HepG2 (cell line): ENCODE data around the gene PDZD2. TPM values are rescaled to one million over a fixed set of nuclear protein-coding genes. Genes with fewer than 3 reads are reported as not detected.

ENCODE experiments used
- ATAC-seq: fragments of 200-7000 bp; cut with Tn5 transposase; 3 replicates; pipeline ENCODE4 v1.9.1; 2020; ENCODE audit warnings: mild to moderate bottlenecking, moderate library complexity
- BruUV-seq: library from RNA; stranded (reverse); fragments of 400-500 nt; replicated peaks from 2 replicates; lab custom pipeline; 2021; lab: Mats Ljungman, UMichigan
- CTCF ChIA-PET: fragments of 300-600 bp; formaldehyde crosslinking; extraction: SDS; loops from one replicate; lab custom pipeline; 2021; ENCODE audit warnings: low total read pairs, inconsistent platforms, low intra/inter-chr PET ratio; lab: Yijun Ruan, JAX
- POLR2A ChIA-PET: fragments of 350-600 bp; sonication (Branson Sonifier 250); formaldehyde crosslinking; loops from one replicate; lab custom pipeline; 2020; ENCODE audit warnings: antibody characterized with exemption, inconsistent platforms; lab: Yijun Ruan, JAX
- DNase-seq: peaks from one replicate; pipeline ENCODE4 v3.0.0-alpha.2; 2015; ENCODE audit warnings: low spot score
- FAIRE-seq: peaks from 3 replicates; lab custom pipeline; 2011; peaks lifted over from hg19 to GRCh38; lab: Jason Lieb, UNC
- H2AFZ ChIP-seq: one replicate; pipeline ENCODE4 v1.6.1; 2011; ENCODE audit warnings: low read length, inconsistent platforms
- H3K27ac ChIP-seq: fragments of 300-600 bp; 3 replicates; pipeline ENCODE4 v1.8.0; 2011; ENCODE audit warnings: mixed run types, mild to moderate bottlenecking, mixed read lengths, low read length, inconsistent platforms; ENCODE audit not compliant: insufficient read depth; ENCODE audit errors: extremely low read length
- H3K27me3 ChIP-seq, 2 experiments: fragments of 200-600 bp in 1 of 2; 2 replicates in 1 of 2; 3 replicates in 1 of 2; pipeline versions ENCODE4 v1.6.0 to v1.8.0; 2011; ENCODE audit warnings: low read length in 2 of 2, mild to moderate bottlenecking in 2 of 2, moderate library complexity in 2 of 2, inconsistent platforms in 1 of 2; ENCODE audit not compliant: insufficient read depth in 2 of 2, control insufficient read depth in 1 of 2
- H3K36me3 ChIP-seq, 2 experiments: fragments of 200-600 bp in 1 of 2; replicated peaks in 1 of 2; 2 replicates in 1 of 2; 3 replicates in 1 of 2; pipeline versions ENCODE4 v1.5.1 to v1.8.0; 2011; ENCODE audit warnings: low read length in 2 of 2, inconsistent platforms in 1 of 2; ENCODE audit not compliant: insufficient read depth in 2 of 2, control insufficient read depth in 1 of 2
- H3K4me1 ChIP-seq: 2 replicates; pipeline ENCODE4 v1.5.1; 2012; ENCODE audit warnings: low read length, inconsistent platforms; ENCODE audit not compliant: insufficient read depth
- H3K4me2 ChIP-seq: 2 replicates; pipeline ENCODE4 v1.6.0; 2011; ENCODE audit warnings: low read depth, low read length, inconsistent platforms
- H3K4me3 ChIP-seq, 3 experiments: fragments of 200-600 bp in 1 of 3; sonication (generic), shearing (Covaris generic) in 1 of 3; replicated peaks in 1 of 3; 2 replicates each; pipeline ENCODE4 v1.5.1; 2011 to 2016; ENCODE audit warnings: low read length in 3 of 3, inconsistent platforms in 2 of 3, low read depth in 2 of 3, mild to moderate bottlenecking in 2 of 3, control low read depth in 1 of 3, mixed read lengths in 1 of 3; ENCODE audit not compliant: insufficient read depth in 1 of 3
- H3K79me2 ChIP-seq: one replicate; pipeline ENCODE4 v1.6.1; 2011; ENCODE audit warnings: low read length, inconsistent platforms; ENCODE audit not compliant: insufficient read depth
- H3K9ac ChIP-seq: 2 replicates; pipeline ENCODE4 v1.6.0; 2011; ENCODE audit warnings: mild to moderate bottlenecking, low read depth, low read length, inconsistent platforms; ENCODE audit not compliant: insufficient read depth
- H3K9me3 ChIP-seq: 2 replicates; pipeline ENCODE4 v1.5.1; 2012; ENCODE audit warnings: mild to moderate bottlenecking, low read length
- H4K20me1 ChIP-seq: 2 replicates; pipeline ENCODE4 v1.6.0; 2011; ENCODE audit warnings: inconsistent platforms, mild to moderate bottlenecking, low read length, moderate library complexity; ENCODE audit not compliant: insufficient read depth
- DNMT3B ChIP-seq: conservative IDR thresholded peaks from 2 replicates; pipeline ENCODE4 v1.6.1; 2016; ENCODE audit warnings: missing biosample characterization, control low read depth
- HOXA3 ChIP-seq: sonication (generic); formaldehyde crosslinking; IDR thresholded peaks from 2 replicates; pipeline ENCODE4 v1.5.0; 2020; ENCODE audit warnings: missing genetic modification reagents
- MYNN ChIP-seq: sonication (generic); formaldehyde crosslinking; IDR thresholded peaks from 2 replicates; pipeline ENCODE4 v1.4.0; 2020; ENCODE audit warnings: mild to moderate bottlenecking, low read depth, missing genetic modification reagents
- NFATC3 ChIP-seq: sonication (generic); formaldehyde crosslinking; IDR thresholded peaks from 2 replicates; pipeline ENCODE4 v1.5.1; 2020; ENCODE audit warnings: mild to moderate bottlenecking, missing genetic modification reagents
- SRF ChIP-seq: IDR thresholded peaks from 2 replicates; pipeline ENCODE4 v1.6.1; 2011; ENCODE audit warnings: mild to moderate bottlenecking, low read depth, low read length, moderate library complexity
- ZNF547 ChIP-seq: sonication (generic); formaldehyde crosslinking; IDR thresholded peaks from 2 replicates; pipeline ENCODE4 v1.5.1; 2020; ENCODE audit warnings: mild to moderate bottlenecking, missing genetic modification reagents
- ZNF678 ChIP-seq: sonication (generic); formaldehyde crosslinking; IDR thresholded peaks from 2 replicates; pipeline ENCODE4 v1.4.0; 2020; ENCODE audit warnings: mild to moderate bottlenecking, missing genetic modification reagents
- ZNF761 ChIP-seq: sonication (generic); formaldehyde crosslinking; conservative IDR thresholded peaks from 2 replicates; pipeline ENCODE4 v1.4.0; 2020; ENCODE audit warnings: mild to moderate bottlenecking, missing genetic modification reagents
- ZNF782 ChIP-seq: sonication (generic); formaldehyde crosslinking; IDR thresholded peaks from 2 replicates; pipeline ENCODE4 v1.4.0; 2020; ENCODE audit warnings: missing genetic modification reagents, mild to moderate bottlenecking, borderline replicate concordance
- WGBS: methylation state at CpG from one replicate; pipeline ENCODE4 v1.1.6; 2017; ENCODE audit warnings: low lambda C conversion rate; 5-methylcytosine and 5-hydroxymethylcytosine counted together
- in situ Hi-C: cut with HindIII; loops from 2 replicates; pipeline ENCODE4 v1.10.0; 2017; ENCODE audit warnings: low pct_unique_long_range_greater_than_20kb; ENCODE audit not compliant: extremely low pct_ligation_motif_present
- intact Hi-C: fragments of 100-400 bp; cut with micrococcal nuclease; formaldehyde crosslinking; loops from one replicate; pipeline ENCODE4 v1.10.0; 2022; ENCODE audit not compliant: unreplicated experiment
- polyA plus RNA-seq, 8 experiments: library from polyadenylated mRNA; depleted of rRNA in 3 of 8; stranded (reverse) in 7 of 8; unstranded in 1 of 8; fragments of >200 nt; fragmentation: Illumina TruSeq in 4 of 8; extraction: Trizol in 4 of 8; gene quantifications; 2 replicates each; pipeline versions ENCODE4 v1.2.1 to v1.2.3, GENCODE V29; 2011 to 2016; ENCODE audit warnings: low read depth in 4 of 8, missing spikeins in 1 of 8, mixed read lengths in 1 of 8; ENCODE audit not compliant: insufficient read depth in 1 of 8
- total RNA-seq, 5 experiments: library from RNA; depleted of rRNA; stranded (reverse); fragments of >200 nt; fragmentation: Illumina TruSeq; extraction: Trizol; gene quantifications; 2 replicates each; pipeline ENCODE4 v1.2.3, GENCODE V29; 2016; ENCODE audit warnings: low read depth in 1 of 5
- TF ChIP-seq, protein P1 (sequence below): sonication (generic); formaldehyde crosslinking; IDR thresholded peaks from 2 replicates; pipeline ENCODE4 v1.5.0; 2020; ENCODE audit warnings: missing genetic modification reagents
- TF ChIP-seq, protein P2 (sequence below): sonication (generic); formaldehyde crosslinking; IDR thresholded peaks from 2 replicates; pipeline ENCODE4 v1.8.1; 2023; ENCODE audit warnings: mild to moderate bottlenecking, missing genetic modification reagents, borderline replicate concordance
- TF ChIP-seq, protein P3 (sequence below): sonication (generic); formaldehyde crosslinking; IDR thresholded peaks from 2 replicates; pipeline ENCODE4 v1.4.0; 2020; ENCODE audit warnings: mild to moderate bottlenecking, missing genetic modification reagents

PDZD2 gene
- total and polyA plus RNA-seq, 2 of the 13 experiments (the other 11 are each of a cell fraction or from before 2014, with no cell fraction given), result 0.04 TPM; not detected in 1

DNA sequence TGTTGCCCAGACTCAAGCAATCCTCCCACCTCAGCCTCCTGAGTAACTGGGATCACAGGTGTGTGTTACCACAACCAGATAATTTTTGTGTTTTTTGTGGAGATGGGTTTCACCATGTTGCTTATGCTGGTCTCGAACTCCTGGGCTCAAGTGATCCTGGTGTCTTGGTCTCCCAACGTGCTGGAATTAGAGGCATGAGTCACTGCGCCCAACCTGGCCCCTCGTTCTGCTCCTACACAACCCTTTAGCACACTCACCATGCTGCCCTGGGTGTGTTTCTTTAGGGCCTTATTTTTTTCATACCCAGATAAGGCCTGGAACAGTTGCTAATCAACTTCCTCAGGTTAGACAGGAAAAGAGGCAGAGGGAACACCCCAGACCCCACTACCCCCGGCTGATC is 2.6 kb downstream of the PDZD2 start:
- H4K20me1 ChIP-seq, result no peaks in the 10 kb centered on the region
- no peaks in the 10 kb centered on the region for H3K9me3 ChIP-seq
- intact Hi-C loops (no loop called here), in situ Hi-C loops (no loop called here)
- no peaks in the 10 kb centered on the region for H3K4me1 ChIP-seq
- no peaks in the 10 kb centered on the region for H3K36me3 ChIP-seq
- DNase-seq (no peak), FAIRE-seq (no peak), ATAC-seq (no peak)
- BruUV-seq, result no TSS peak
- ChIA-PET CTCF (no interaction called here), POLR2A (no interaction called here)
- H3K79me2 ChIP-seq, result no peaks in the 10 kb centered on the region
- H3K4me3 ChIP-seq, result no peak overlapping the region
- no peak overlapping the region for H3K4me2 ChIP-seq
- H2AFZ ChIP-seq, result no peak overlapping the region
- TF ChIP-seq NFATC3 (CRISPR knock-in tag) (no peak), HOXA3 (CRISPR knock-in tag) (no peak), ZNF782 (CRISPR knock-in tag) (no peak), MYNN (CRISPR knock-in tag) (no peak), SRF (no peak), DNMT3B (CRISPR knock-in tag) (no peak), ZNF761 (no peak), ZNF547 (CRISPR knock-in tag) (no peak), ZNF678 (CRISPR knock-in tag) (no peak)
- TF ChIP-seq, protein P1, sequence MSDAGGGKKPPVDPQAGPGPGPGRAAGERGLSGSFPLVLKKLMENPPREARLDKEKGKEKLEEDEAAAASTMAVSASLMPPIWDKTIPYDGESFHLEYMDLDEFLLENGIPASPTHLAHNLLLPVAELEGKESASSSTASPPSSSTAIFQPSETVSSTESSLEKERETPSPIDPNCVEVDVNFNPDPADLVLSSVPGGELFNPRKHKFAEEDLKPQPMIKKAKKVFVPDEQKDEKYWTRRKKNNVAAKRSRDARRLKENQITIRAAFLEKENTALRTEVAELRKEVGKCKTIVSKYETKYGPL, result no peak
- TF ChIP-seq, protein P2, sequence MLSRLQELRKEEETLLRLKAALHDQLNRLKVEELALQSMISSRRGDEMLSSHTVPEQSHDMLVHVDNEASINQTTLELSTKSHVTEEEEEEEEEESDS (CRISPR knock-in tag), result no peak
- TF ChIP-seq, protein P3, sequence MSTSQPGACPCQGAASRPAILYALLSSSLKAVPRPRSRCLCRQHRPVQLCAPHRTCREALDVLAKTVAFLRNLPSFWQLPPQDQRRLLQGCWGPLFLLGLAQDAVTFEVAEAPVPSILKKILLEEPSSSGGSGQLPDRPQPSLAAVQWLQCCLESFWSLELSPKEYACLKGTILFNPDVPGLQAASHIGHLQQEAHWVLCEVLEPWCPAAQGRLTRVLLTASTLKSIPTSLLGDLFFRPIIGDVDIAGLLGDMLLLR (CRISPR knock-in tag), result no peak
- H3K27ac ChIP-seq, result no peak overlapping the region
- peaks cover 4 to 58% of the 10 kb centered on the region in 2 experiments; a peak in 4 of 5 replicates for H3K27me3 ChIP-seq
- no peak overlapping the region for H3K9ac ChIP-seq
- WGBS, result 6% methylated on average over 5 of the region's 5 CpGs
